OCI-M2 (cell line): Measurements from ENCODE around the gene AKR1B15.
"Not testable (repeated sequence)": the region's sequence is repeated elsewhere in the genome, so short reads cannot be mapped to it uniquely, and the experiment has no call there.

Source experiments
- DNase-seq: peaks from one replicate; lab custom pipeline; 2025; ENCODE audit not compliant: unreplicated experiment; lab: John Stamatoyannopoulos, UW

The AKR1B15 gene

GRCh38 chr7:134532180-134532953, 16.5 kb upstream of the AKR1B15 start:
- no peak for DNase-seq

- no peak for DNase-seq
Measured at GRCh38 chr7:134532954-134533218, 16.0 kb upstream of the AKR1B15 start.

- DNase-seq: no peak
Measured at GRCh38 chr7:134533288-134533771, 15.6 kb upstream of the AKR1B15 start.

GRCh38 chr7:134534633-134535032, 14.3 kb upstream of the AKR1B15 start:
- no peak for DNase-seq

GRCh38 chr7:134535272-134535918, 13.5 kb upstream of the AKR1B15 start:
- no peak for DNase-seq

- no peak for DNase-seq
Measured at GRCh38 chr7:134535919-134536299, 13.0 kb upstream of the AKR1B15 start.

GRCh38 chr7:134536558-134536957, 12.4 kb upstream of the AKR1B15 start:
- not testable (repeated sequence) for DNase-seq

GRCh38 chr7:134537273-134537781, 11.6 kb upstream of the AKR1B15 start:
- not testable (repeated sequence) for DNase-seq

- no peak for DNase-seq
Measured at GRCh38 chr7:134539380-134540004, 9.4 kb upstream of the AKR1B15 start.

- not testable (repeated sequence) for DNase-seq
Measured at GRCh38 chr7:134541501-134542194, 7.3 kb upstream of the AKR1B15 start.

- no peak for DNase-seq
Measured at GRCh38 chr7:134542195-134542771, 6.6 kb upstream of the AKR1B15 start.

- no peak for DNase-seq
Measured at GRCh38 chr7:134545380-134545779, 3.5 kb upstream of the AKR1B15 start.

GRCh38 chr7:134545918-134546317, 3.0 kb upstream of the AKR1B15 start:
- no peak for DNase-seq

- DNase-seq: no peak
Measured at GRCh38 chr7:134546955-134547354, 2.0 kb upstream of the AKR1B15 start.

- peak; percentile 86 for DNase-seq
Measured at GRCh38 chr7:134547397-134548054, 1.4 kb upstream of the AKR1B15 start.

GRCh38 chr7:134549366-134549765, 456 bp downstream of the AKR1B15 start:
- no peak for DNase-seq

- no peak for DNase-seq
Measured at GRCh38 chr7:134552105-134552504, 3.2 kb downstream of the AKR1B15 start.

GRCh38 chr7:134553976-134554375, 5.1 kb downstream of the AKR1B15 start:
- no peak for DNase-seq

- no peak for DNase-seq
Measured at GRCh38 chr7:134554417-134554966, 5.6 kb downstream of the AKR1B15 start.

GRCh38 chr7:134557391-134557790, 8.5 kb downstream of the AKR1B15 start:
- no peak for DNase-seq
